Mucosa of descending colon (tissue), 3 donors: ENCODE data around the gene COL5A1. TPM values are rescaled to one million over a fixed set of nuclear protein-coding genes. Genes with fewer than 3 reads are reported as not detected.

Source experiments
- ATAC-seq: fragments of 200-7000 bp; cut with Tn5 transposase; one replicate; pipeline ENCODE4 v1.9.1; 2020; ENCODE audit warnings: mild to moderate bottlenecking, moderate library complexity
- DNase-seq, 3 donors: peaks; one replicate each; pipeline ENCODE4 v3.0.0-alpha.2; 2020
- H3K36me3 ChIP-seq: fragments of 200-600 bp; one replicate; pipeline ENCODE4 v1.8.0; 2021; ENCODE audit warnings: low read depth, mild to moderate bottlenecking
- H3K4me1 ChIP-seq: fragments of 200-600 bp; one replicate; pipeline ENCODE4 v1.8.0; 2021; ENCODE audit warnings: low read depth, mild to moderate bottlenecking
- H3K4me3 ChIP-seq: fragments of 200-600 bp; one replicate; pipeline ENCODE4 v1.8.0; 2021; ENCODE audit warnings: mild to moderate bottlenecking
- H3K9me3 ChIP-seq: fragments of 200-600 bp; one replicate; pipeline ENCODE4 v1.8.0; 2021; ENCODE audit warnings: mild to moderate bottlenecking
- intact Hi-C, 2 donors: fragments of 100-400 bp; cut with DNase I in 1 of 2; cut with micrococcal nuclease in 1 of 2; formaldehyde crosslinking; loops; one replicate each; pipeline versions ENCODE4 v1.11.0 to v1.11.1; 2022; cut with DNase I, micrococcal nuclease
- total RNA-seq, 3 donors: library from RNA; stranded (reverse); fragmentation: NEBNext Ultra II Directional in 2 of 3; extraction: Animal tissue kit (Norgen Biotek cat#: 25700) in 2 of 3; gene quantifications; one replicate each; pipeline versions ENCODE4 v1.2.1 to v1.2.4, GENCODE V29; 2021 to 2023
- TF ChIP-seq, protein P1 (sequence below): fragments of 200-600 bp; IDR thresholded peaks from one replicate; pipeline ENCODE4 v1.8.0; 2022; ENCODE audit warnings: antibody characterized with exemption, mild to moderate bottlenecking
- donor health status: DM: no; HTN: no; CAD: no; lungs with moderate emphysema.
- donor health status: DM: no; HTN: no; CAD: no.
- donor health status: DM: no; HTN: yes; CAD: no.

COL5A1 gene
- total RNA-seq, 3 donors from 2014 or later, result 8.6 to 62.3 (median 22.2) TPM

DNA sequence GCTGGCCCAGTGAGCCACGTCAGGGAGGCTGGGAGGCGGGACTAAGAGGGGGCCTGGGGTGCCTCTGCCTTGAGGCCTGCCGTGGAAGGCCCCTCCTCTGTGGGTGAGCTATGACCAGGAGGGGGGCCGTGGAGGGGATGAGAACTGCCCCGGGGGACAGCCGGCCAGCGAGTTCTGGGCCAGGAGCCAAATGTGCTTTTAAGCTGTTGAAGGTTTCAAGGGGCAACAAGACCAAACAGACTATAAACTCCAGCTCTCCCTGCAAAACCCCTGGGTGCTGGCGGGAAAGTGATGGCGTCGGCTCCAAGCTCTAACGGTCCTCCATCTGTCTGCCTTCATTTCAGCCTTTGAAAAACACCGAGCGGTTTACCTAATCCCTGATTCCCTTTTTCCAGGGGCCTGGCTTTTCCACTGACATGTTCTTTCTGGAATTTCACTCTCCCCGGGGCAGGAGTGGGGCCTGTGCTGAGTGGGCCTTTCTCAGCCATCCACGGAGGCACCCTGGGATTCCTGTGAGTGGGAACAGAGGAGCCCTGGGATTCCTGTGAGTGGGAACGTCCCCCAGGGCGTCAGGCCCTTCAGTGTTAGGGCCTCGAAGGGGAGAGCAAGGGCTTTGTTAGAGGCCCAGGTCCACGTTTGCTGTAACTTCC lies 65.6 kb downstream of the COL5A1 start:
- no peak overlapping the region for H3K4me3 ChIP-seq
- peaks cover 8% of the 10 kb centered on the region for H3K4me1 ChIP-seq
- no peaks in the 10 kb centered on the region for H3K9me3 ChIP-seq
- no peaks in the 10 kb centered on the region for H3K36me3 ChIP-seq
- intact Hi-C loops, result no loop called here
- peak; percentile 67 for ATAC-seq
- TF ChIP-seq, protein P1, sequence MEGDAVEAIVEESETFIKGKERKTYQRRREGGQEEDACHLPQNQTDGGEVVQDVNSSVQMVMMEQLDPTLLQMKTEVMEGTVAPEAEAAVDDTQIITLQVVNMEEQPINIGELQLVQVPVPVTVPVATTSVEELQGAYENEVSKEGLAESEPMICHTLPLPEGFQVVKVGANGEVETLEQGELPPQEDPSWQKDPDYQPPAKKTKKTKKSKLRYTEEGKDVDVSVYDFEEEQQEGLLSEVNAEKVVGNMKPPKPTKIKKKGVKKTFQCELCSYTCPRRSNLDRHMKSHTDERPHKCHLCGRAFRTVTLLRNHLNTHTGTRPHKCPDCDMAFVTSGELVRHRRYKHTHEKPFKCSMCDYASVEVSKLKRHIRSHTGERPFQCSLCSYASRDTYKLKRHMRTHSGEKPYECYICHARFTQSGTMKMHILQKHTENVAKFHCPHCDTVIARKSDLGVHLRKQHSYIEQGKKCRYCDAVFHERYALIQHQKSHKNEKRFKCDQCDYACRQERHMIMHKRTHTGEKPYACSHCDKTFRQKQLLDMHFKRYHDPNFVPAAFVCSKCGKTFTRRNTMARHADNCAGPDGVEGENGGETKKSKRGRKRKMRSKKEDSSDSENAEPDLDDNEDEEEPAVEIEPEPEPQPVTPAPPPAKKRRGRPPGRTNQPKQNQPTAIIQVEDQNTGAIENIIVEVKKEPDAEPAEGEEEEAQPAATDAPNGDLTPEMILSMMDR, result no peak
- DNase-seq, result peak; percentile 62 to 79 (median 67)

- TF ChIP-seq, protein P1, result no peak
- DNase-seq, result peak in 1 of 3 donors; percentile 44
- H3K36me3 ChIP-seq, result no peaks in the 10 kb centered on the region
- intact Hi-C loops, result no loop called here
- no peak overlapping the region for H3K4me3 ChIP-seq
- peaks cover 8% of the 10 kb centered on the region for H3K4me1 ChIP-seq
- no peaks in the 10 kb centered on the region for H3K9me3 ChIP-seq
- ATAC-seq, result no peak
Measured at GRCh38 chr9:134707731-134708671, 66.4 kb downstream of the COL5A1 start.

- H3K9me3 ChIP-seq, result no peaks in the 10 kb centered on the region
- TF ChIP-seq, protein P1, result no peak
- no peak for ATAC-seq
- H3K36me3 ChIP-seq, result no peaks in the 10 kb centered on the region
- intact Hi-C loops, result no loop called here
- H3K4me3 ChIP-seq, result no peak overlapping the region
- no peak for DNase-seq
- peaks cover 8% of the 10 kb centered on the region for H3K4me1 ChIP-seq
Measured at GRCh38 chr9:134708672-134709038, 67.1 kb downstream of the COL5A1 start.

DNA sequence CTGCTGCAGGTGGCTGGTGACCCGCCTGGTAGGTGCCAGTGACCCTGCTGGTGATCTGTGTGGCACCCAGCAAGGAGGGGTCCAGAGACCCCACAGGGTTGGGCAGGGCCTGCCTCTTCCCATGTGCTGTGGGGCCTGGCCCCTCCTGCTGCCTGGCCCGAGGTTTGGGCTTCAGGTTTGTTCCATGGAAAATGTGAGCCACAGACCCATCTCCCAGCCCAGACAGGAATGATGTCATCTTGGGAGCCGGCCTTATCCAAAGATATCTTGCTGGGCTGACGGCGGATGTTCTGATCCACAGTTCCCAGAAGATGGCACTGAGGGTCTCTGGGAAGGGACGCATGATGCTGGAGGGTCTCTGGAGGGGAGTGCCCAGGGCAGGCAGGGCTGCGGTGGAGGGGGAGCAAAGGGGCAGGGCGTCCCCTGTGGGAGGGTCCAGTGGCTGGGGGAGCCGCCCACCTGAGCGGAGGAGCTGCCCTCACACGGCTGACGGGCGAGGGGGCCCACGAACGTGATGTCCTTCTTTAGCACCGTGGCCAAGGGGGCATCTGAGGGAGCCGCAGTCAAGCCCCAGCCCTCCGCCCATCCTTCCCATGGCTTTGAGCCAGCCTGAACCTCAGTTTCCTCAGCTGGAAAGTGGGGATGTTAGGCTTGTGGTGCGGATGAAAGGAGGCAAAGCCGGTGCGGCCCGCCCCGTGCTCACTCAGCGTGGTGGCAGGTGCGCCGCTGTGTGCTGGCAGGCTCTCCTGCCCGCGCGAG lies 68.1 kb downstream of the COL5A1 start:
- ATAC-seq (peak; percentile 41), DNase-seq (peak in 2 of 3 donors; percentile 19 to 40)
- H3K4me3 ChIP-seq, result no peak overlapping the region
- no peaks in the 10 kb centered on the region for H3K9me3 ChIP-seq
- H3K36me3 ChIP-seq, result no peaks in the 10 kb centered on the region
- peaks cover 8% of the 10 kb centered on the region for H3K4me1 ChIP-seq
- intact Hi-C loops, result no loop called here
- TF ChIP-seq, protein P1, result no peak

GRCh38 chr9:134710271-134710540 lies 68.6 kb downstream of the COL5A1 start:
- TF ChIP-seq, protein P1, result no peak
- no peak overlapping the region for H3K4me3 ChIP-seq
- H3K9me3 ChIP-seq, result no peaks in the 10 kb centered on the region
- intact Hi-C loops, result no loop called here
- H3K4me1 ChIP-seq, result peaks cover 8% of the 10 kb centered on the region
- DNase-seq, result no peak
- H3K36me3 ChIP-seq, result no peaks in the 10 kb centered on the region
- no peak for ATAC-seq
